Mesothelial cell of epicardium (in vitro differentiated cells): Measurements from ENCODE around the gene PPP1R3G. TPM values are rescaled to one million over a fixed set of nuclear protein-coding genes. Genes with fewer than 3 reads are reported as not detected.

Experiments
- DNase-seq, 2 experiments: peaks; one replicate each; pipeline ENCODE4 v3.0.0; 2021; ENCODE audit warnings: low spot score in 2 of 2; ENCODE audit not compliant: unreplicated experiment in 2 of 2
- H3K27ac Mint-ChIP-seq: 2 replicates; pipeline ENCODE4 v1.8.0; 2021; ENCODE audit warnings: mixed read lengths
- H3K27me3 Mint-ChIP-seq: 2 replicates; pipeline ENCODE4 v1.8.0; 2021; ENCODE audit warnings: low read depth, mixed read lengths
- H3K36me3 Mint-ChIP-seq: 2 replicates; pipeline ENCODE4 v1.8.0; 2021; ENCODE audit warnings: mixed read lengths
- H3K4me1 Mint-ChIP-seq: 2 replicates; pipeline ENCODE4 v1.8.0; 2021; ENCODE audit warnings: mixed read lengths
- H3K4me3 Mint-ChIP-seq: 2 replicates; pipeline ENCODE4 v1.8.0; 2021; ENCODE audit warnings: mild to moderate bottlenecking, moderate library complexity, mixed read lengths
- H3K9me3 Mint-ChIP-seq: 2 replicates; pipeline ENCODE4 v1.8.0; 2021; ENCODE audit warnings: mixed read lengths
- CTCF ChIP-seq: fragments of 200-600 bp; sonication (generic); IDR thresholded peaks from one replicate; pipeline ENCODE4 v1.5.0; 2021; ENCODE audit warnings: antibody characterized with exemption; ENCODE audit not compliant: unreplicated experiment
- total RNA-seq: library from RNA; stranded (reverse); gene quantifications from 3 replicates; pipeline ENCODE4 v1.2.1, GENCODE V29; 2021

Gene PPP1R3G
- total RNA-seq, 1 donor from 2014 or later = 1.1 TPM

- DNase-seq = no peak
- no peak for TF ChIP-seq CTCF
- Mint-ChIP-seq H3K36me3 (no peaks in the 10 kb centered on the region), H3K9me3 (peaks cover 5% of the 10 kb centered on the region), H3K4me1 (no peaks in the 10 kb centered on the region), H3K4me3 (no peak overlapping the region), H3K27ac (no peak overlapping the region), H3K27me3 (no peaks in the 10 kb centered on the region)
These were observed 21.5 kb upstream of the PPP1R3G start for GRCh38 chr6:5063617-5064016.

- H3K4me1 Mint-ChIP-seq = no peaks in the 10 kb centered on the region
- peaks cover 5% of the 10 kb centered on the region for H3K9me3 Mint-ChIP-seq
- no peak for DNase-seq
- no peak overlapping the region for H3K27ac Mint-ChIP-seq
- no peaks in the 10 kb centered on the region for H3K36me3 Mint-ChIP-seq
- no peaks in the 10 kb centered on the region for H3K27me3 Mint-ChIP-seq
- no peak overlapping the region for H3K4me3 Mint-ChIP-seq
- no peak for TF ChIP-seq CTCF
These were observed 18.6 kb upstream of the PPP1R3G start for GRCh38 chr6:5066456-5067093.

DNA sequence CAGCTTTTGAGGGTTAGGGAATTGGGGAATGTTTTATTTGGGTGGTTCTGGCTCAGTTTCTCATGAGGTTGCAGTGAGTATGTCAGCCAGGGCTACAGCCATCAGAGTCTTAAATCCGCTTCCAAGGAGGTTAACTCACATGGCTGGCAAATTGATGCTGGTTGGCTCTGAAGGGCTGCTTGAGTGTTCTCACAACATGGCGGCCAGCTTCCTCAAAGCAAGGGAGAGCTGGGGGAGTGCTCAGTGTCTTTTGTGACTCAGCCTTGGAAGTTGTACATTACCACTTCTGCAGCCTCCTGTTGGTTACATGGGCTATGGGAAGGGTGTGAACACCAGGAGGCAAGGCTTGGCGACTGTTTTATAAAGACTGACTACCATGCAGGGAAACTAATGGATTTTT, 17.8 kb upstream of the PPP1R3G start:
- Mint-ChIP-seq H3K9me3 (peaks cover 5% of the 10 kb centered on the region), H3K36me3 (no peaks in the 10 kb centered on the region), H3K27ac (no peak overlapping the region), H3K27me3 (no peaks in the 10 kb centered on the region), H3K4me3 (no peak overlapping the region), H3K4me1 (no peaks in the 10 kb centered on the region)
- DNase-seq = no peak
- TF ChIP-seq CTCF = no peak

DNA sequence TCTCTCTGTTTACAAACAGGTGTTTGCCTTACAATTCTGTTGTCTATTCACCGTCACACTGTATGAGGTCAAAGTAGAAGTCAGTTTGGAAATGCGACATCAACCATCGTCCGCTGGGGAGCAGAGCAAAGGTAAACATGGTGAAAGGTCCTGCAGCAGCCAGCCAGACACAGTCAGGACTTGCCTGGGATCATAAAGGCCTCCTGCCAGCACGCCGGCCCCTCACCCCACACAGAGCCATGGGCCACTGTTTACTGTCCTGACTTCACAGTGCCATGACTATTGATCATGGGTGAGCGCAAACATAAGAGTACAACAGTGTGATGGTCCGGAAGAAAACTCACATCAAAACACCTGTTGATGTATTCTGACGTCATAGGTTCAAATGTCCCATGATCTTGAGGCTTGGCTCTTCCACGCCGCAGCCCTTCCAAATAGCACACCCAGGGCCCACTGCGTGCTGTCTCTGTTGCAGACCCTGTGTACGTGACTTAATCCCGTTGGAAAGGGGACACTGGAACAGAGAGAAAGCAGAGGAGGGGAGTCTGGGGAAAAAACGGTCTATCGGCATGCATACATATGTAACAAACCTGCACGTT, 16.9 kb upstream of the PPP1R3G start:
- TF ChIP-seq CTCF = no peak
- Mint-ChIP-seq H3K27ac (no peak overlapping the region), H3K27me3 (no peaks in the 10 kb centered on the region), H3K9me3 (peaks cover 5% of the 10 kb centered on the region), H3K4me3 (no peak overlapping the region), H3K36me3 (no peaks in the 10 kb centered on the region), H3K4me1 (no peaks in the 10 kb centered on the region)
- DNase-seq = no peak

- peaks cover 5% of the 10 kb centered on the region for H3K9me3 Mint-ChIP-seq
These were observed 13.9 kb upstream of the PPP1R3G start for GRCh38 chr6:5071216-5071615.

More at GRCh38 chr6:5071216-5071615, 13.9 kb upstream of the PPP1R3G start:
- Mint-ChIP-seq H3K36me3 (no peaks in the 10 kb centered on the region), H3K27ac (no peak overlapping the region), H3K4me3 (no peak overlapping the region), H3K27me3 (no peaks in the 10 kb centered on the region), H3K4me1 (no peaks in the 10 kb centered on the region)
- TF ChIP-seq CTCF = no peak
- no peak for DNase-seq
